ENCODE measurements around the gene ARHGAP25. TPM values are rescaled to one million over a fixed set of nuclear protein-coding genes. Genes with fewer than 3 reads are reported as not detected.

Gene ARHGAP25
- total RNA-seq, 1 experiment from 2014 or later: 0.27 TPM

DNA sequence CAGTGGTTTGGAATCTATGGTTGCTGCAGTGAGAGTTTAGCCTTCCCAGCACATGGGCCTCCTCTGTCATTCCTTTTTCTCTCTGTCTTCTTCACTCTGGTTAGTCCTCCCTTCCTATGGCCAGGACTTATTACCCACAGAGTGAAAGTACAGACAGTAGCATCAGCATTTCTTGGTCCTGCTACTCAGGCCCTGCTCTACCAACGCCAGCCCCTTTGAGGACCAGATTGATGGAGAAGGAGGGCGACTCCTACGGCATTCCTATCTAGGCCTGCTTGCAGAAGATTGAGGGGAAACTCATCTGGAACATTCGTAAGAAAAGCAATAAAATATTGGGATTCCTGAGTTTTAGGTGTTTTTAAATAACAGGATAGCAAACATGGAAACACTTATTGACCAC is 93.1 kb downstream of the ARHGAP25 start (continued):
- TF ChIP-seq, protein P1, sequence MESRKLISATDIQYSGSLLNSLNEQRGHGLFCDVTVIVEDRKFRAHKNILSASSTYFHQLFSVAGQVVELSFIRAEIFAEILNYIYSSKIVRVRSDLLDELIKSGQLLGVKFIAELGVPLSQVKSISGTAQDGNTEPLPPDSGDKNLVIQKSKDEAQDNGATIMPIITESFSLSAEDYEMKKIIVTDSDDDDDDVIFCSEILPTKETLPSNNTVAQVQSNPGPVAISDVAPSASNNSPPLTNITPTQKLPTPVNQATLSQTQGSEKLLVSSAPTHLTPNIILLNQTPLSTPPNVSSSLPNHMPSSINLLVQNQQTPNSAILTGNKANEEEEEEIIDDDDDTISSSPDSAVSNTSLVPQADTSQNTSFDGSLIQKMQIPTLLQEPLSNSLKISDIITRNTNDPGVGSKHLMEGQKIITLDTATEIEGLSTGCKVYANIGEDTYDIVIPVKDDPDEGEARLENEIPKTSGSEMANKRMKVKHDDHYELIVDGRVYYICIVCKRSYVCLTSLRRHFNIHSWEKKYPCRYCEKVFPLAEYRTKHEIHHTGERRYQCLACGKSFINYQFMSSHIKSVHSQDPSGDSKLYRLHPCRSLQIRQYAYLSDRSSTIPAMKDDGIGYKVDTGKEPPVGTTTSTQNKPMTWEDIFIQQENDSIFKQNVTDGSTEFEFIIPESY (IDR thresholded peaks at IDR 0.05; ENCODE audit: extremely low read depth, insufficient replicate concordance, low read length): no peak
- TF ChIP-seq, protein P2, sequence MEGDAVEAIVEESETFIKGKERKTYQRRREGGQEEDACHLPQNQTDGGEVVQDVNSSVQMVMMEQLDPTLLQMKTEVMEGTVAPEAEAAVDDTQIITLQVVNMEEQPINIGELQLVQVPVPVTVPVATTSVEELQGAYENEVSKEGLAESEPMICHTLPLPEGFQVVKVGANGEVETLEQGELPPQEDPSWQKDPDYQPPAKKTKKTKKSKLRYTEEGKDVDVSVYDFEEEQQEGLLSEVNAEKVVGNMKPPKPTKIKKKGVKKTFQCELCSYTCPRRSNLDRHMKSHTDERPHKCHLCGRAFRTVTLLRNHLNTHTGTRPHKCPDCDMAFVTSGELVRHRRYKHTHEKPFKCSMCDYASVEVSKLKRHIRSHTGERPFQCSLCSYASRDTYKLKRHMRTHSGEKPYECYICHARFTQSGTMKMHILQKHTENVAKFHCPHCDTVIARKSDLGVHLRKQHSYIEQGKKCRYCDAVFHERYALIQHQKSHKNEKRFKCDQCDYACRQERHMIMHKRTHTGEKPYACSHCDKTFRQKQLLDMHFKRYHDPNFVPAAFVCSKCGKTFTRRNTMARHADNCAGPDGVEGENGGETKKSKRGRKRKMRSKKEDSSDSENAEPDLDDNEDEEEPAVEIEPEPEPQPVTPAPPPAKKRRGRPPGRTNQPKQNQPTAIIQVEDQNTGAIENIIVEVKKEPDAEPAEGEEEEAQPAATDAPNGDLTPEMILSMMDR (IDR thresholded peaks at IDR 0.05 in 2 of 3, conservative IDR thresholded peaks at IDR 0.05 in 1 of 3; ENCODE audit: borderline replicate concordance in 1 of 3, insufficient read depth in 1 of 3, low read depth in 2 of 3, low read length in 2 of 3): no peak
- no peak for TF ChIP-seq EZH2phosphoT487 (IDR thresholded peaks at IDR 0.05; ENCODE audit: borderline replicate concordance)
- TF ChIP-seq POLR2A (IDR thresholded peaks at IDR 0.05; ENCODE audit: borderline replicate concordance, extremely low read depth, insufficient read depth, insufficient read length): no peak
- TF ChIP-seq, protein P3, sequence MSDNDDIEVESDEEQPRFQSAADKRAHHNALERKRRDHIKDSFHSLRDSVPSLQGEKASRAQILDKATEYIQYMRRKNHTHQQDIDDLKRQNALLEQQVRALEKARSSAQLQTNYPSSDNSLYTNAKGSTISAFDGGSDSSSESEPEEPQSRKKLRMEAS (IDR thresholded peaks at IDR 0.05): no peak

DNA sequence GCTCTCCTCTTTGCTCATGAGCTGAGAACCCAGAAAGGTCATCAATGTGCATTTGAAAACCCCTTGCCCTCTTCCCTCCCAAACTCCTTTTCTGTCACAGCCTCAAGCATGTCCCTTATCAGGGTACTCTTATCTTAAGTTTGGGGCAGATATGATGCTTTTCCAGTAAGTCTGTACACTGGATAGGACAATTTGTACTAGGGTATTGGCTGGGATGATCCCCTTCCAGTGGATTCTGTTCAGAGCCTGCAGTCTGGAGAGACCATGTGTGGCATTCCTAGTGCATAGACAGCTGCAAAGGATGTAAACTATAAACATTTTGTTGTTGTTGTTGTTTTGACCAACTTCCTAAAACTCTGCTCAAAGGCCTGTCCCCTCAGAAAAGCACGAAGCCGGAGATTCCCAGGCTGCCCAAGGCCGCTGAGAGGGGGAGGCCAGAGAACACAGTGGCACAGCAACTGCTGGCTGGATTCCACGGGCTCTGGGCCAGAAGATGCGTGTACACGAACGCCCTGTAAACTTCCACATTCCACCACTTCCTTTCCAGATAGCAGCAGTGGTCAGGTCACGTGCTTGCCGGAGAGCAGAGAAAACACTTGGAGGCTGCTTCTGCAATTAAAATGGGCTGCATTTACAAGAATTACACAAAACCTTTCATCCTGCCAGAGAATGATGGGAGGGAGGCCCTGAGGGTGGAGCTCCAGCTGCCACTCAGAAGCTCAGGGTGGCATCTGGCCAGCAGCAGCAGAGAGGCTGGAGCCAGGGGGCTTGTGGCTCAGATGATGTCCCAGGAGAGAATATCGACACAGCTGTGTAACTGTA is 94.5 kb downstream of the ARHGAP25 start:
- Histone ChIP-seq H3K27ac (ENCODE audit: low read depth, low read length) (no peak overlapping the region), H3K9me2 (ENCODE audit: insufficient read depth) (no peaks in the 10 kb centered on the region), H3K9me3 (ENCODE audit: control insufficient read depth in 1 of 2, insufficient read depth in 1 of 2, low read depth in 1 of 2, low read length in 2 of 2) (no peaks in the 10 kb centered on the region), H3K4me1 (ENCODE audit: control insufficient read depth in 1 of 2, insufficient read depth in 2 of 2, low read length in 2 of 2) (peaks cover 6 to 19% of the 10 kb centered on the region in 2 experiments; a peak in 2 of 4 replicates), H4K20me1 (ENCODE audit: insufficient read depth) (no peaks in the 10 kb centered on the region), H3K4me3 (replicated peaks in 1 of 2; ENCODE audit: low read depth in 1 of 2, low read length in 2 of 2) (no peak overlapping the region), H3K9ac (ENCODE audit: low read length) (no peak overlapping the region), H3K79me2 (ENCODE audit: insufficient read depth, low read length) (no peaks in the 10 kb centered on the region), H3K36me3 (ENCODE audit: control insufficient read depth in 1 of 2, insufficient read depth in 2 of 2, low read length in 2 of 2) (no peaks in the 10 kb centered on the region), H3K27me3 (ENCODE audit: insufficient read depth, low read length) (no peaks in the 10 kb centered on the region), H3K4me2 (ENCODE audit: low read length) (peak overlapping the region; percentile 40), H2AFZ (ENCODE audit: low read depth, low read length, poor library complexity, severe bottlenecking) (peak overlapping the region; percentile 7)
- DNase-seq (ENCODE audit: low read depth, low spot score) (peak; percentile 6), ATAC-seq (peak; percentile 76)
- BruUV-seq (replicated peaks): no TSS peak
- POLR2A ChIA-PET: no interaction called here
- RAD21 ChIA-PET (ENCODE audit: low non-redundant PET in 1 of 2, low total read pairs in 2 of 2, uncharacterized antibody in 2 of 2, unreplicated experiment in 2 of 2): no interaction called here
- TF ChIP-seq EZH2 (IDR thresholded peaks at IDR 0.05) (no peak), SIN3A (IDR thresholded peaks at IDR 0.05; ENCODE audit: low read depth) (no peak), TCF7L2 (IDR thresholded peaks at IDR 0.05; ENCODE audit: borderline replicate concordance, extremely low read depth, insufficient read depth, insufficient read length) (peak; percentile 69)
- CTCF ChIA-PET: interaction anchor here (1.5 kb wide), 2 partner anchors 10 to 77 kb away, joined by 4 to 6 read pairs; no protein-coding TSS in a partner anchor
- intact Hi-C loops (cut with micrococcal nuclease): no loop called here
